Caco-2 (cell line): ENCODE measurements around the gene PEF1. TPM values are rescaled to one million over a fixed set of nuclear protein-coding genes. Genes with fewer than 3 reads are reported as not detected.

Experiments used
- BruUV-seq: library from RNA; stranded (reverse); fragments of 400-500 nt; replicated peaks from 2 replicates; lab custom pipeline; 2021; lab: Mats Ljungman, UMichigan
- CTCF ChIA-PET: fragments of 300-600 bp; sonication (Branson Sonifier 250); formaldehyde crosslinking; loops from one replicate; lab custom pipeline; 2022; ENCODE audit warnings: antibody characterized with exemption; lab: Charles Lee
- POLR2A ChIA-PET: fragments of 300-600 bp; sonication (Branson Sonifier 250); formaldehyde crosslinking; loops from one replicate; lab custom pipeline; 2022; ENCODE audit warnings: antibody characterized with exemption; lab: Charles Lee
- DNase-seq, 2 experiments: peaks; one replicate each; pipeline versions ENCODE4 v3.0.0 to v3.0.0-alpha.2; 2020 to 2022
- H3K27me3 ChIP-seq: replicated peaks from 2 replicates; pipeline ENCODE4 v1.6.0; 2011; ENCODE audit warnings: low read length; ENCODE audit not compliant: control insufficient read depth, insufficient read depth
- H3K36me3 ChIP-seq: 2 replicates; pipeline ENCODE4 v1.5.1; 2011; ENCODE audit warnings: low read length; ENCODE audit not compliant: control insufficient read depth, insufficient read depth
- H3K4me1 ChIP-seq: fragments of 250-450 bp; sonication (Bioruptor Pico); 2 replicates; pipeline ENCODE4 v1.5.1; 2020; ENCODE audit warnings: mild to moderate bottlenecking
- H3K4me3 ChIP-seq: 2 replicates; pipeline ENCODE4 v1.5.1; 2011; ENCODE audit warnings: low read depth, mild to moderate bottlenecking, control low read depth, low read length
- H3K9me3 ChIP-seq: fragments of 250-450 bp; sonication (Bioruptor Pico); 2 replicates; pipeline ENCODE4 v1.5.1; 2020; ENCODE audit warnings: mild to moderate bottlenecking, moderate library complexity
- H3K27ac Mint-ChIP-seq: one replicate; pipeline ENCODE4 v1.8.0; 2022; ENCODE audit warnings: mixed read lengths; ENCODE audit not compliant: unreplicated experiment
- H3K27me3 Mint-ChIP-seq: one replicate; pipeline ENCODE4 v1.8.0; 2022; ENCODE audit warnings: mixed read lengths; ENCODE audit not compliant: insufficient read depth, unreplicated experiment
- H3K36me3 Mint-ChIP-seq: one replicate; pipeline ENCODE4 v1.8.0; 2022; ENCODE audit warnings: mild to moderate bottlenecking, mixed read lengths; ENCODE audit not compliant: insufficient read depth, unreplicated experiment
- H3K4me1 Mint-ChIP-seq: one replicate; pipeline ENCODE4 v1.8.0; 2022; ENCODE audit warnings: low read depth, mixed read lengths; ENCODE audit not compliant: unreplicated experiment
- H3K4me3 Mint-ChIP-seq: one replicate; pipeline ENCODE4 v1.8.0; 2022; ENCODE audit warnings: mild to moderate bottlenecking, moderate library complexity, mixed read lengths; ENCODE audit not compliant: unreplicated experiment
- H3K9me3 Mint-ChIP-seq: one replicate; pipeline ENCODE4 v1.8.0; 2022; ENCODE audit warnings: mixed read lengths; ENCODE audit not compliant: unreplicated experiment
- intact Hi-C: fragments of 100-400 bp; cut with micrococcal nuclease; formaldehyde crosslinking; loops from one replicate; pipeline ENCODE4 v1.10.0; 2022; ENCODE audit not compliant: unreplicated experiment
- total RNA-seq: library from RNA; stranded (reverse); gene quantifications from 2 replicates; pipeline ENCODE4 v1.2.3, GENCODE V29; 2022
- TF ChIP-seq, protein P1 (sequence below), 2 experiments: fragments of 200-600 bp in 1 of 2; IDR thresholded peaks; 1 replicate in 1 of 2; 2 replicates in 1 of 2; pipeline versions ENCODE4 v1.5.1 to v1.8.0; 2011 to 2022; ENCODE audit warnings: antibody characterized with exemption in 1 of 2, control low read depth in 1 of 2, inconsistent platforms in 1 of 2, low read depth in 1 of 2, low read length in 1 of 2, mild to moderate bottlenecking in 1 of 2, moderate library complexity in 1 of 2; ENCODE audit not compliant: insufficient read depth in 1 of 2, severe bottlenecking in 1 of 2, unreplicated experiment in 1 of 2

PEF1 gene
- total RNA-seq, 1 experiment from 2014 or later, result 22.1 TPM

DNA sequence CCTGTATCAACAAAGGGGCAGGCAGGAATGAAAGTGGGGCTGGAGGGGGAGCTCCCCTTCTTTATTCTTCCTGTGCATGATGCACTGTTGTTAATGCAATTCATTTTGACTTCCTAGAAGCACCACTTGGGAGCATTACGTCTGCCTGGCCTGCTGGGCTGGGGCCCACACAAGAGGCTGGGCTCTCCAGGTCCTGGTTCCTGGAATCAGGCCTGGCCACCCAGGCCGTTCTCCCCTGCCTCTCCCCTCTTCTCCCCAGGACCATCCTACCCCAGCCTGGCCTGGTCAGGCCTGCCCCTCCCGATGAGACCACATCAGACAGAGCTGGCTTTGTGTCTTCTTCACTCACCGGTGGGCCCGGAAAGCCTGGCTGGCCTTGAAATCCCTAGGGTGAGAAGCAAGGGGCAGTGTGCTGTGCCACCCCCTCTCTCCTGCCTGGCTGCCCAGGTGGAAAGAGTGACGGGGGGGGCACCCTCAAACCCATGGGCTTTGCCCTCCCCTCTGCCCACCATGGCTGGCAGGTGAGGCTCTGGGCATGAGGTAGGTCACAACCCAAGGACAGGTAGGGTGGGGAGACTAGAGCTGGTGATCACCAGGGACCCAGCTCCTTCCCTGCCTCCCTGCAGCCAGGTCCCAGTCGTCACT lies 20.7 kb upstream of the PEF1 start:
- Mint-ChIP-seq H3K36me3 (no peaks in the 10 kb centered on the region), H3K4me3 (no peak overlapping the region), H3K9me3 (no peaks in the 10 kb centered on the region), H3K4me1 (no peaks in the 10 kb centered on the region), H3K27me3 (no peaks in the 10 kb centered on the region), H3K27ac (no peak overlapping the region)
- POLR2A ChIA-PET, result no interaction called here
- H3K9me3 ChIP-seq, result no peaks in the 10 kb centered on the region
- BruUV-seq, result no TSS peak
- intact Hi-C loops, result loop anchor here (2.0 kb wide), 1 partner anchor 79 kb away; no protein-coding TSS in a partner anchor
- TF ChIP-seq, protein P1, sequence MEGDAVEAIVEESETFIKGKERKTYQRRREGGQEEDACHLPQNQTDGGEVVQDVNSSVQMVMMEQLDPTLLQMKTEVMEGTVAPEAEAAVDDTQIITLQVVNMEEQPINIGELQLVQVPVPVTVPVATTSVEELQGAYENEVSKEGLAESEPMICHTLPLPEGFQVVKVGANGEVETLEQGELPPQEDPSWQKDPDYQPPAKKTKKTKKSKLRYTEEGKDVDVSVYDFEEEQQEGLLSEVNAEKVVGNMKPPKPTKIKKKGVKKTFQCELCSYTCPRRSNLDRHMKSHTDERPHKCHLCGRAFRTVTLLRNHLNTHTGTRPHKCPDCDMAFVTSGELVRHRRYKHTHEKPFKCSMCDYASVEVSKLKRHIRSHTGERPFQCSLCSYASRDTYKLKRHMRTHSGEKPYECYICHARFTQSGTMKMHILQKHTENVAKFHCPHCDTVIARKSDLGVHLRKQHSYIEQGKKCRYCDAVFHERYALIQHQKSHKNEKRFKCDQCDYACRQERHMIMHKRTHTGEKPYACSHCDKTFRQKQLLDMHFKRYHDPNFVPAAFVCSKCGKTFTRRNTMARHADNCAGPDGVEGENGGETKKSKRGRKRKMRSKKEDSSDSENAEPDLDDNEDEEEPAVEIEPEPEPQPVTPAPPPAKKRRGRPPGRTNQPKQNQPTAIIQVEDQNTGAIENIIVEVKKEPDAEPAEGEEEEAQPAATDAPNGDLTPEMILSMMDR (IDR thresholded peaks at IDR 0.05; ENCODE audit: insufficient read depth in 1 of 2, low read depth in 1 of 2, low read length in 1 of 2, severe bottlenecking in 1 of 2, unreplicated experiment in 1 of 2), result no peak
- no peaks in the 10 kb centered on the region for H3K4me1 ChIP-seq
- no peak overlapping the region for H3K4me3 ChIP-seq
- CTCF ChIA-PET, result interaction anchor here (0.6 to 3.4 kb wide), 3 partner anchors 78 to 124 kb away, joined by 3 to 36 read pairs (median 5); no protein-coding TSS in a partner anchor
- H3K36me3 ChIP-seq, result no peaks in the 10 kb centered on the region
- no peak for DNase-seq
- H3K27me3 ChIP-seq, result no peaks in the 10 kb centered on the region

DNA sequence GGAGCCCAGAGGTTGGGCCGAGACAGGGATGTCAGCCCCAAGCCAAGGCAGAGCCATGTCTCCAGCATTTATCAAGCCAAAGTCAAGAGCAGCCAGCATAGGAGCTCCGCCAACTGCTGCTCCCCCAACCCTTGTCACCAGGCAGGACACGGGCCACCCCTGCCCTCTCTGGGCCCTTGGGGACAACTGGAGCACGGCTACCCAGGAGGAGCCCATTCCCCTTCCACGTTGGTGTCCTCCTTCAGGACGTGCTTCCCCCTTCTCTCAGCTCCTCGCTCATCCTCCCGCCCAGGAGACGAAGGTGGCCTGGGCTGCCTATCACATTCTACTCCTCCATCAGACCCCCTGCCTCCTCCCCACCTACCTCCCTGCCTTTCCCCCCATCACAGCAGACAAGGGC lies 19.9 kb upstream of the PEF1 start:
- no peak overlapping the region for H3K27ac Mint-ChIP-seq

More for the DNA sequence above, 19.9 kb upstream of the PEF1 start:
- DNase-seq, result no peak
- no TSS peak for BruUV-seq
- ChIA-PET CTCF (interaction anchor here (0.6 to 3.4 kb wide), 6 partner anchors 28 to 125 kb away, joined by 3 to 36 read pairs (median 6); no protein-coding TSS in a partner anchor), POLR2A (no interaction called here)
- no peaks in the 10 kb centered on the region for H3K27me3 ChIP-seq
- no peaks in the 10 kb centered on the region for H3K4me1 ChIP-seq
- no peaks in the 10 kb centered on the region for H3K27me3 Mint-ChIP-seq
- no peaks in the 10 kb centered on the region for H3K9me3 Mint-ChIP-seq
- intact Hi-C loops, result loop anchor here (1.0 to 5.0 kb wide), 4 partner anchors 38 to 298 kb away; partner anchors contain the start of gene COL16A1
- H3K4me3 Mint-ChIP-seq, result no peak overlapping the region
- no peaks in the 10 kb centered on the region for H3K36me3 ChIP-seq
- H3K9me3 ChIP-seq, result no peaks in the 10 kb centered on the region
- H3K4me1 Mint-ChIP-seq, result no peaks in the 10 kb centered on the region
- no peak overlapping the region for H3K4me3 ChIP-seq
- TF ChIP-seq, protein P1 (IDR thresholded peaks at IDR 0.05; ENCODE audit: insufficient read depth in 1 of 2, low read depth in 1 of 2, low read length in 1 of 2, severe bottlenecking in 1 of 2, unreplicated experiment in 1 of 2), result no peak
- no peaks in the 10 kb centered on the region for H3K36me3 Mint-ChIP-seq
